Stimulated activated naive CD4-positive, alpha-beta T cell treated with Interleukin-2 at 50 U/mL for 16 hours (primary cell): Measurements from ENCODE around the gene SPINK8.
"Not testable (repeated sequence)": the region's sequence is repeated elsewhere in the genome, so short reads cannot be mapped to it uniquely, and the experiment has no call there.

ENCODE experiments used
- DNase-seq: peaks from one replicate; lab custom pipeline; 2025; lab: John Stamatoyannopoulos, UW

SPINK8 gene

GRCh38 chr3:48278884-48279559, 54.4 kb downstream of the SPINK8 start:
- DNase-seq = no peak

DNA sequence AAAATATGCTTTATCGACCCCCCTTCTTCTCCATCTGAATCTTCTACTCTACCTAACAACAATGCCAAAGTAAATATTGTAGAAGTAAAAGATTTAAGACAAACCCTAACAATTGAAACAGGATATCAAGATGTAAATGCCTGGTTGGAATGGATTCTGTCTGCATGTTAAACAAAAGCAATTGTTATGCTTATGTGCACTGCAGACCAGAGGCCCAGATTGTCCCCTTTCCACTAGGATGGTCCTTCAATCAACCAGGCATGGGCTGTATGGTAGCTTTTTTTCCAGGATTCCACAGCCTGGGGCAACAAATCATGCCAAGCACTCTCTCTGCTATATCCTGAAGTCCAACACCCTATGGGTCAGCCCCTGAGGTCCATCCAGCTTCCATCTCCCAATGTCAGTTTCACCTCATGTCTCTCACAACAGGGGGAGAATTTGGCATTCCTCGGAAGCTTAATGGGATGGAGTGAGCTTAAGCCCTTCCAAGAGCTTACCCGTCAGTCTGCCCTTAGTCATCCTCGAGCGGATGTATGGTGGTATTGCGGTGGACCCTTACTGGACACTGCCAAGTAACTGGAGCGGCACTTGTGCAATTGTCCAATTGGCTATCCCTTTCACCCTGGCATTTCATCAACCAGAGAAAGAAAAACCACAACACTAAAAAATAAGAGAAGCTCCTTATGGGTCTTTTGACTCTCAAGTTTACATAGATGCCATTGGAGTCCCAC, 56.4 kb downstream of the SPINK8 start:
- no peak for DNase-seq

- DNase-seq = no peak
Measured at GRCh38 chr3:48275287-48276027, 58.0 kb downstream of the SPINK8 start.

DNA sequence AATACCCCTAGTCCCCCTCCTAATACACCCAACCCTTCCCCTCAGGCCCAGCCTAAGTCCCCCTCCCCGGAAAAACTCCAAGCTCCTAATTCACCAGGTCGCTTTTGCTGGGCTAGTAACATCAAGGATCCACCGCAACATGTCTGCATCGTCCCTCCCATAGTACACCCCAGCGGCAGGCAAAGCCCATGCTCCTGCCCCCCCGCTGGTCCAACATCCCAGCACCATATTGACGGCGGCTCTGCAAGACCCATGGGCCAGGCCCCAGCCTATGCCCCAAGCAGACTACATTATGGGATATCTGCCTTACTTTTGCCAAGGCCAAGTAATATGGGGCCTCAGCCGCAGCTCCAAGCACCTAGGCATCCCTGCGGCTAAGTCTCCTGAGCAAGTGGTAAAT, 59.0 kb downstream of the SPINK8 start:
- no peak for DNase-seq

DNA sequence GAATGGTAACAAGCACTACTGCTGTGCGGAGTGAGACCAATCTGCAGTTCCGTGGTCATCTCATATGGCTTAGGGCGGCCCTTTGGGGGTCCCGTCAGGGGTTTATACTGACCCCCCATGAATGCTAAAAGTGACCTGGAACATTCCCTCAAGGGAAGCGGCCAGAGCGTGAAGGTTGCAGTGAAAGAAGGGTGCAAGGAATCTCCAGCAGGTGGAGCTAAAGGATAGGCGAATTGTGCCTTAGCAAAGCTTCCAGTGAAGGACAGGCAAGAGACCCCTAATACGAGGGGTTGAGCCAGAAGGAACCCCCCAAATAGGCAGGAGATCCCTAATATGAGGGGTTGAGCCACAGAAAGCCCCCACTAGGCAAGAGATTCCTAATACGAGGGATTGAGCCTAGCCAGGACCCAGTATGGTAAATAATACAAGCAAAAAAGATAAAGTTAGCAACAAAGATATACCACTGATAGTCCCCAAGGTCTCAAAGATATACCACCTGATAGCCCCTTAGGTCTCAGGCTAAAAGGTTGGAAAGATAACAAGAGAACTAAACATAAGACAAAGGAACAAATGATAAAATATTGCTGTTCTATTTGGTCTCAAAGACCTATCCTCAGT, 59.8 kb downstream of the SPINK8 start:
- DNase-seq = peak; percentile 28

DNA sequence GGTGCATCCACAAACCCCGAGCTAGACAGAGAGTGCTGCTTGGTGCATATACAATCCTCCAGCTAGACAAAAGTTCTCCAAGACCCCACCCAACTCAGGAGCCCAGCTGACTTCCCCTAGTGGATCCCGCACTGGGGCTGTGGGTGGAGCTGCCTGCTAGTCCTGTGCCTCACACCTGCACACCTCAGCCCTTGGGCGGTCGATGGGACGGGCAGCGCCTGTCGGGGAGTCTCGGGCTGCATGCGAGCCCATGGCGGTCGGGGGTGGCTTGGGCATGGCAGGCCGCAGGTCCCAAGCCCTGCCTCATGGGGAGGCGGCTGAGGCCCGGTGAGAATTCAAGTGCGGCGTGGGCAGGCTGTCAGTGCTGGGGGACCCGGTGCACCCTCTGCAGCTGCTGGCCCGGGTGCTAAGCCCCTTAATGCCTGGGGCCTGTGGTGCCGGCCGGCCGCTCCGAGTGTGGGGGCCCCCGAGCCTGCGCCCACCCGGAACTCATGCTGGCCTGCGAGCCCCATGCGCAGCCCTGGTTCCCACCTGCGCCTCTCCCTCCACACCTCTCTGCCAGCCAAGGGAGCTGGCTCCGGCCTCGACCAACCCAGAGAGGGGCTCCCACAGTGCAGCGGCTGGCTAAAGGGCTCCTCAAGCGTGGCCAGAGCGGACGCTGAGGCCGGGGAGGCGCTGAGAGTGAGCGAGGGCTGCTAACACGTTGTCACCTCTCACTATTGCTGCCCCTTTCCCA, 61.5 kb downstream of the SPINK8 start:
- no peak for DNase-seq

DNA sequence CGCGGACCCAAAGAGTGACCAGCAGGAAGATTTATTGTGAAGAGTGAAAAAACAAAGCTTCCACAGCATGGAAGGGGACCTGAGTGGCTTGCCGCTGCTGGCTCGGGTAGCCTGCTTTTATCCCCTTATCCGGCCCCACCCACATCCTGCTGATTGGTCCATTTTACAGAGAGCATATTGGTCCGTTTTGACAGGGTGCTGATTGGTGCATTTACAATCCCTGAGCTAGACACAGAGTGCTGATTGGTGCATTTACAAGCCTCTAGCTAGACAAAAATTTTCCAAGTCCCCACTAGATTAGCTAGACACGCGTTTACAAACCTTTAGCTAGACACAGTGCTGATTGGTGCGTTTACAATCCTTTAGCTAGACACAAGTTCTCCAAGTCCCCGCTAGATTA, 62.2 kb downstream of the SPINK8 start:
- not testable (repeated sequence) for DNase-seq

DNA sequence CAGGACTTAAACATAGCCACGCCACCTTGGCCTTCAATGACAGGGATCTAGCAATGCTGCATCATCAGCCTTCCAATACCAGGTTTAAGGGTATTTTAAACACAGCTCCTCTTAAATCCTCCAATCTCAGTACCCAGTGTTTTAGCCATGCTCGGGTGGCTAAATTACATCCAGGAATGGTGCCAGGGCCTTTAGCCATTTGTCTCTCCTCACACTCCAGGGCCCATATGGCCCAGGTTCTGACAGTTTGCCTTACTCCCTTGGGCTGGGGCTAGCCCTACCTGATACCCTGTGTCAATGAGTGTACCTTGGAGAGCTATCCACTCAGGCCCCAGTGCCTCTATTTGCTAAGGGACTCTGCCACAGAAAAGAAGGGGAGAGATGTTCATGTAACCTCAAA, 63.2 kb downstream of the SPINK8 start:
- DNase-seq = no peak

- DNase-seq = no peak
Measured at GRCh38 chr3:48269592-48269991, 63.9 kb downstream of the SPINK8 start.

- DNase-seq = peak; percentile 58
Measured at GRCh38 chr3:48268936-48269561, 64.4 kb downstream of the SPINK8 start.

- DNase-seq = peak; percentile 87
Measured at GRCh38 chr3:48268381-48268935, 65.0 kb downstream of the SPINK8 start.

DNA sequence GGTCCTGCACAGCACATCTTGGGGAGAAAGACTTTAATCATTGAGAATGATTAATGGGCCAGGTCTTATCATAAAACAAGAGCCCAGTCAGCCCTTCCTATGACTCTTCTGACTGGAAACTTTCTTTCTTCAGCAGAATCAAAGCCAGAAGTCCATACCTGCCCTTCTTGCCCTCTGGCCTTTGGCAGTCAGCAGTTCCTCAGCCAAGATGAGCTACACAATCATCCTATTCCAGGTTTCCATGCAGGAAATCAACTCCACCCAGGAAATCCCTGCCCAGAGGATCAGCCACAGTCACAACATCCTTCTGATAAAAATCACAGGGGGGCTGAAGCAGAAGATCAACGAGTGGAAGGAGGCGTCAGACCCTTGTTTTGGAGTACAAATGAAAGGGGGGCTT, 65.7 kb downstream of the SPINK8 start:
- no peak for DNase-seq

GRCh38 chr3:48258530-48258929, 74.9 kb downstream of the SPINK8 start:
- DNase-seq = no peak
